A549 (cell line): ENCODE data around the gene IL1RL2. TPM values are rescaled to one million over a fixed set of nuclear protein-coding genes. Genes with fewer than 3 reads are reported as not detected.

Source experiments
- ATAC-seq, 2 experiments: fragments of 200-7000 bp in 1 of 2; fragments of >200 bp in 1 of 2; cut with Nextera tagmentation in 1 of 2; cut with Tn5 transposase in 1 of 2; 3 replicates each; pipeline versions ENCODE4 v1.8.0 to v1.9.1; 2018 to 2020; ENCODE audit warnings: mild to moderate bottlenecking in 1 of 2, moderate library complexity in 1 of 2
- CTCF ChIA-PET: fragments of 300-600 bp; sonication (Branson Sonifier 250); formaldehyde crosslinking; extraction: SDS; loops from one replicate; lab custom pipeline; 2021; ENCODE audit warnings: antibody characterized with exemption, inconsistent platforms; lab: Yijun Ruan, JAX
- POLR2A ChIA-PET: fragments of 350-600 bp; formaldehyde crosslinking; extraction: SDS; loops from one replicate; lab custom pipeline; 2021; ENCODE audit warnings: antibody characterized with exemption, inconsistent platforms; lab: Yijun Ruan, JAX
- DNase-seq, 2 experiments: peaks; one replicate each; pipeline versions ENCODE4 v3.0.0 to v3.0.0-alpha.2; 2011 to 2016; ENCODE audit warnings: low read depth in 1 of 2, low spot score in 1 of 2
- FAIRE-seq: peaks from 2 replicates; lab custom pipeline; 2011; peaks lifted over from hg19 to GRCh38; lab: Jason Lieb, UNC
- H3K27ac ChIP-seq, 2 experiments: fragments of >200 bp; sonication (Bioruptor Twin); formaldehyde crosslinking; 3 replicates each; pipeline ENCODE4 v1.5.1; 2016 to 2017
- H3K4me1 ChIP-seq: fragments of >200 bp; sonication (Bioruptor Twin); formaldehyde crosslinking; 3 replicates; pipeline ENCODE4 v1.6.1; 2016
- H3K4me2 ChIP-seq: fragments of >200 bp; sonication (Bioruptor Twin); formaldehyde crosslinking; 3 replicates; pipeline ENCODE4 v1.6.1; 2016
- H3K4me3 ChIP-seq: fragments of >200 bp; sonication (Bioruptor Twin); formaldehyde crosslinking; 3 replicates; pipeline ENCODE4 v1.5.1; 2016
- H3K9me3 ChIP-seq: fragments of >200 bp; sonication (Bioruptor Twin); formaldehyde crosslinking; 3 replicates; pipeline ENCODE4 v1.6.1; 2016
- CHD4 ChIP-seq: fragments of 200-600 bp; sonication (generic); IDR thresholded peaks from 2 replicates; pipeline ENCODE4 v1.6.1; 2016; ENCODE audit warnings: antibody characterized with exemption, mild to moderate bottlenecking, borderline replicate concordance
- CTCF ChIP-seq: fragments of >200 bp; sonication (Bioruptor Twin); formaldehyde crosslinking; IDR thresholded peaks from 3 replicates; pipeline ENCODE4 v1.5.1; 2016
- E2F6 ChIP-seq: IDR thresholded peaks from 2 replicates; pipeline ENCODE4 v1.6.1; 2012; ENCODE audit warnings: low read depth, borderline replicate concordance
- EHF ChIP-seq: fragments of 250-450 bp; sonication (Bioruptor Pico); IDR thresholded peaks from 2 replicates; pipeline ENCODE4 v1.5.0; 2020; ENCODE audit warnings: mild to moderate bottlenecking
- EHMT2 ChIP-seq: fragments of 200-600 bp; sonication (generic); IDR thresholded peaks from 2 replicates; pipeline ENCODE4 v1.6.1; 2016; ENCODE audit warnings: antibody characterized with exemption, low read depth, mild to moderate bottlenecking, moderate library complexity
- ELK1 ChIP-seq: fragments of 150-350 bp; IDR thresholded peaks from 2 replicates; pipeline ENCODE4 v1.6.1; 2014; ENCODE audit warnings: low read depth, mild to moderate bottlenecking, low read length
- EP300 ChIP-seq, 2 experiments: fragments of >200 bp; sonication (Bioruptor Twin); formaldehyde crosslinking; IDR thresholded peaks; 2 replicates in 1 of 2; 3 replicates in 1 of 2; pipeline ENCODE4 v1.6.1; 2016 to 2017
- ESRRA ChIP-seq: fragments of 150-350 bp; IDR thresholded peaks from 2 replicates; pipeline ENCODE4 v1.6.1; 2014; ENCODE audit warnings: mild to moderate bottlenecking, low read length, borderline replicate concordance
- FOSL2 ChIP-seq, 2 experiments: fragments of 450-650 bp in 1 of 2; fragments of >200 bp in 1 of 2; sonication (Bioruptor Twin) in 1 of 2; formaldehyde crosslinking; IDR thresholded peaks; 2 replicates each; pipeline versions ENCODE4 v1.5.0 to v1.6.1; 2016 to 2020; ENCODE audit warnings: mild to moderate bottlenecking in 1 of 2, moderate library complexity in 1 of 2
- GATA3 ChIP-seq: IDR thresholded peaks from 2 replicates; pipeline ENCODE4 v1.6.1; 2012; ENCODE audit warnings: borderline replicate concordance
- HDAC2 ChIP-seq: fragments of 200-600 bp; sonication (generic); IDR thresholded peaks from 2 replicates; pipeline ENCODE4 v1.6.1; 2016
- MAZ ChIP-seq: fragments of 150-350 bp; IDR thresholded peaks from 2 replicates; pipeline ENCODE4 v1.6.1; 2014; ENCODE audit warnings: antibody characterized with exemption, low read depth, low read length, borderline replicate concordance
- MYC ChIP-seq: IDR thresholded peaks from 2 replicates; pipeline ENCODE4 v1.6.1; 2012; ENCODE audit warnings: mild to moderate bottlenecking, inconsistent platforms, low read length, improper control_type of control experiment, borderline replicate concordance
- PHF8 ChIP-seq: fragments of 200-600 bp; sonication (generic); IDR thresholded peaks from 2 replicates; pipeline ENCODE4 v1.6.1; 2016; ENCODE audit warnings: low read depth, mild to moderate bottlenecking, antibody characterized with exemption, moderate library complexity, borderline replicate concordance
- RCOR1 ChIP-seq: fragments of 150-350 bp; IDR thresholded peaks from 2 replicates; pipeline ENCODE4 v1.6.1; 2014; ENCODE audit warnings: antibody characterized with exemption, low read length, low read depth
- REST ChIP-seq: fragments of 200-600 bp; sonication (generic); IDR thresholded peaks from 2 replicates; pipeline ENCODE4 v1.6.1; 2016; ENCODE audit warnings: antibody characterized with exemption, mild to moderate bottlenecking, moderate library complexity
- SMC3 ChIP-seq: fragments of >200 bp; sonication (Bioruptor Twin); formaldehyde crosslinking; IDR thresholded peaks from 3 replicates; pipeline ENCODE4 v1.6.1; 2018; ENCODE audit warnings: inconsistent platforms
- TFCP2L1 ChIP-seq: fragments of 250-450 bp; sonication (Bioruptor Pico); IDR thresholded peaks from 2 replicates; pipeline ENCODE4 v1.5.0; 2021; ENCODE audit warnings: mild to moderate bottlenecking
- TP53 ChIP-seq: fragments of 250-450 bp; sonication (Bioruptor Pico); IDR thresholded peaks from 2 replicates; pipeline ENCODE4 v1.5.0; 2021; ENCODE audit warnings: mild to moderate bottlenecking, moderate library complexity
- ZC3H11A ChIP-seq: fragments of 450-650 bp; IDR thresholded peaks from 2 replicates; pipeline ENCODE4 v1.6.1; 2014; ENCODE audit warnings: antibody characterized with exemption, mild to moderate bottlenecking
- ZNF302 ChIP-seq: fragments of 250-450 bp; sonication (Bioruptor Pico); IDR thresholded peaks from 2 replicates; pipeline ENCODE4 v1.9.0; 2021; ENCODE audit warnings: inconsistent platforms, mild to moderate bottlenecking, moderate library complexity
- WGBS: methylation state at CpG from one replicate; pipeline ENCODE4 v1.1.6; 2017; ENCODE audit errors: missing lambda C conversion rate; 5-methylcytosine and 5-hydroxymethylcytosine counted together
- polyA plus RNA-seq, 4 experiments: library from polyadenylated mRNA; depleted of rRNA in 3 of 4; stranded (reverse); fragments of >200 nt; fragmentation: RNase III in 1 of 4; extraction: RNeasy Plus Mini Kit Qiagen cat#74134 plus additional on column Dnase treatment in 1 of 4; gene quantifications; 2 replicates in 3 of 4; 3 replicates in 1 of 4; pipeline ENCODE4 v1.2.3, GENCODE V29; 2011 to 2017

The IL1RL2 gene
- polyA plus RNA-seq, 2 of the 4 experiments (the other 2 are of a cell fraction): 0.05 TPM; not detected in 1

GRCh38 chr2:102229141-102229769, 42.4 kb downstream of the IL1RL2 start:
- ATAC-seq: no peak
- DNase-seq: no peak
- Histone ChIP-seq H3K27ac (peak overlapping the region; percentile 88 to 91; a peak in 5 of 6 replicates), H3K4me3 (no peak overlapping the region), H3K9me3 (no peaks in the 10 kb centered on the region), H3K4me2 (no peak overlapping the region), H3K4me1 (peaks cover 32% of the 10 kb centered on the region)
- ChIA-PET POLR2A (no interaction called here), CTCF (interaction anchor here (0.9 to 1.3 kb wide), 2 partner anchors 218 to 223 kb away, joined by 3 read pairs; no protein-coding TSS in a partner anchor)
- FAIRE-seq: no peak
- TF ChIP-seq EP300 (IDR thresholded peaks at IDR 0.05): no peak
- no peak for TF ChIP-seq ELK1
- TF ChIP-seq PHF8: no peak
- TF ChIP-seq MYC: no peak
- no peak for TF ChIP-seq REST
- no peak for TF ChIP-seq CHD4
- TF ChIP-seq CTCF: no peak
- TF ChIP-seq SMC3: no peak
- no peak for TF ChIP-seq ZNF302 (CRISPR knock-in tag)
- TF ChIP-seq, all 56 proteins: peak for 0
- 88% methylated on average over 6 of the region's 6 CpGs for WGBS

GRCh38 chr2:102230410-102230909, 43.6 kb downstream of the IL1RL2 start:
- no peaks in the 10 kb centered on the region for H3K9me3 ChIP-seq
- H3K27ac ChIP-seq: peak overlapping the region in 1 of 2 experiments; percentile 91; a peak in 3 of 6 replicates
- TF ChIP-seq MYC (no peak), MAZ (no peak), EHMT2 (no peak), RCOR1 (no peak), ELK1 (no peak), ZC3H11A (no peak), TFCP2L1 (no peak), TP53 (CRISPR knock-in tag) (no peak), GATA3 (no peak), ZNF302 (CRISPR knock-in tag) (no peak), CHD4 (no peak), EP300 (IDR thresholded peaks at IDR 0.05) (no peak), EHF (no peak), HDAC2 (no peak), E2F6 (no peak), ESRRA (no peak), FOSL2 (IDR thresholded peaks at IDR 0.05) (no peak), FOSL2 (CRISPR knock-in tag; IDR thresholded peaks at IDR 0.05) (no peak)
- WGBS: 89% methylated on average over 9 of the region's 9 CpGs
- CTCF ChIA-PET: interaction anchor here (0.6 to 1.2 kb wide), 2 partner anchors 163 to 224 kb away, joined by 3 to 5 read pairs; no protein-coding TSS in a partner anchor
- DNase-seq (no peak), FAIRE-seq (no peak), ATAC-seq (no peak)
- POLR2A ChIA-PET: no interaction called here
- H3K4me3 ChIP-seq: no peak overlapping the region
- H3K4me2 ChIP-seq: no peak overlapping the region
- peaks cover 32% of the 10 kb centered on the region for H3K4me1 ChIP-seq
